Endometrium (tissue), 2 donors: ENCODE data around the gene GPR157.
"Not testable (repeated sequence)": the region's sequence is repeated elsewhere in the genome, so short reads cannot be mapped to it uniquely, and the experiment has no call there.

Experiments
- FAIRE-seq: peaks from 2 replicates; lab custom pipeline; 2012; peaks lifted over from hg19 to GRCh38; lab: Jason Lieb, UNC
- donor health status: control.
- donor health status: control.

GPR157 gene

GRCh38 chr1:9118186-9118585 lies 10.7 kb downstream of the GPR157 start:
- no peak for FAIRE-seq

GRCh38 chr1:9115351-9116205 lies 13.3 kb downstream of the GPR157 start:
- FAIRE-seq = no peak

GRCh38 chr1:9112961-9113880 lies 15.7 kb downstream of the GPR157 start:
- no peak for FAIRE-seq

- FAIRE-seq = no peak
Observed at GRCh38 chr1:9111957-9112356, 16.9 kb downstream of the GPR157 start.

- no peak for FAIRE-seq
Observed at GRCh38 chr1:9111357-9111691, 17.6 kb downstream of the GPR157 start.

- FAIRE-seq = no peak
Observed at GRCh38 chr1:9110669-9111356, 18.1 kb downstream of the GPR157 start.

GRCh38 chr1:9108056-9108665 lies 20.7 kb downstream of the GPR157 start:
- FAIRE-seq = no peak

GRCh38 chr1:9107136-9107535 lies 21.8 kb downstream of the GPR157 start:
- no peak for FAIRE-seq

- no peak for FAIRE-seq
Observed at GRCh38 chr1:9106286-9106685, 22.6 kb downstream of the GPR157 start.

- FAIRE-seq = no peak
Observed at GRCh38 chr1:9105336-9105867, 23.5 kb downstream of the GPR157 start.

GRCh38 chr1:9101510-9102146 lies 27.3 kb downstream of the GPR157 start:
- no peak for FAIRE-seq

GRCh38 chr1:9100471-9101043 lies 28.3 kb downstream of the GPR157 start:
- no peak for FAIRE-seq

GRCh38 chr1:9099555-9099954 lies 29.3 kb downstream of the GPR157 start:
- no peak for FAIRE-seq

- no peak for FAIRE-seq
Observed at GRCh38 chr1:9097947-9098705, 30.8 kb downstream of the GPR157 start.

- FAIRE-seq = no peak
Observed at GRCh38 chr1:9095818-9096217, 33.1 kb downstream of the GPR157 start.

- not testable (repeated sequence) for FAIRE-seq
Observed at GRCh38 chr1:9093996-9094595, 34.8 kb downstream of the GPR157 start.

GRCh38 chr1:9093581-9093980 lies 35.3 kb downstream of the GPR157 start:
- no peak for FAIRE-seq

GRCh38 chr1:9093091-9093490 lies 35.8 kb downstream of the GPR157 start:
- FAIRE-seq = no peak

- no peak for FAIRE-seq
Observed at GRCh38 chr1:9088807-9089206, 40.1 kb downstream of the GPR157 start.
